SK-N-SH (cell line): ENCODE measurements around the gene GDAP2.

Experiments
- EP300 ChIP-seq, 2 experiments: IDR thresholded peaks; 2 replicates each; pipeline versions ENCODE4 v1.4.0 to v1.6.1; 2012; ENCODE audit warnings: borderline replicate concordance in 1 of 2, low read depth in 1 of 2, low read length in 1 of 2
- FOSL2 ChIP-seq: IDR thresholded peaks from 2 replicates; pipeline ENCODE4 v1.4.0; 2012; ENCODE audit warnings: low read depth, mild to moderate bottlenecking, moderate library complexity, borderline replicate concordance
- POLR2AphosphoS5 ChIP-seq: IDR thresholded peaks from 2 replicates; pipeline ENCODE4 v1.6.1; 2012; ENCODE audit warnings: low read depth, low read length
- RAD21 ChIP-seq: IDR thresholded peaks from 2 replicates; pipeline ENCODE4 v1.6.1; 2012; ENCODE audit warnings: mild to moderate bottlenecking, low read length
- RFX5 ChIP-seq: IDR thresholded peaks from 2 replicates; pipeline ENCODE4 v1.6.1; 2012; ENCODE audit warnings: mild to moderate bottlenecking, improper control_type of control experiment, low read length
- TAF1 ChIP-seq: IDR thresholded peaks from 2 replicates; pipeline ENCODE4 v1.6.1; 2012; ENCODE audit warnings: low read depth, mild to moderate bottlenecking, low read length, moderate library complexity, borderline replicate concordance
- YY1 ChIP-seq: IDR thresholded peaks from 2 replicates; pipeline ENCODE4 v1.4.0; 2012; ENCODE audit warnings: low read depth, mild to moderate bottlenecking
- TF ChIP-seq, protein P1 (sequence below): IDR thresholded peaks from 2 replicates; pipeline ENCODE4; 2012
- TF ChIP-seq, protein P2 (sequence below): fragments of 200-600 bp; sonication (generic); IDR thresholded peaks from 2 replicates; pipeline ENCODE4 v1.6.1; 2017; ENCODE audit warnings: antibody characterized with exemption, mild to moderate bottlenecking, moderate library complexity
- TF ChIP-seq, protein P3 (sequence below): IDR thresholded peaks from 2 replicates; pipeline ENCODE4 v1.4.0; 2012; ENCODE audit warnings: low read depth

DNA sequence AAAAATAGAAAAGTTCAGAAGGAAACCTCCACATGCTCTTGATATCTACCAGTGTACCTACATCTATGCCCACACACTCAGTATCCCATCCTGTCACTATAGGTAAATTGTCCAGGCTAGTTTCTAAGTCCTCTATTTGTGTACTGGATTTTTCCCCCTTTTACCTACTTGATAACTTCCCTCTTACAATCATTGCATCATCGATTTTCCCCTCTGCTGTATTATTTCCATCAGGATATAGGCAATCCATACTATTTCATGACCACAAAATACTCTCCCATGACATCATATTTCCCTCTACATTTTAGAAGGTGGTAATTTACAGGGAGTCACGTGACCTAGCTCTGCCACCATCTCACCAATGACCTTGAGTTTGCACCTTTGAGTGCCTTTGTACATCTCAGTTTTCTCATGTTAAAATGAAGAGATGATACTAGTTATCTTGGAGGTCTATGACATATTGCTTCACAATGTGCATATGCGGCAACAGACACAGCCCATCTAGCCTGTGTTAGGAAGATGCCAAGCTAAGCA, 88.2 kb downstream of the GDAP2 start:
- TF ChIP-seq, protein P1, sequence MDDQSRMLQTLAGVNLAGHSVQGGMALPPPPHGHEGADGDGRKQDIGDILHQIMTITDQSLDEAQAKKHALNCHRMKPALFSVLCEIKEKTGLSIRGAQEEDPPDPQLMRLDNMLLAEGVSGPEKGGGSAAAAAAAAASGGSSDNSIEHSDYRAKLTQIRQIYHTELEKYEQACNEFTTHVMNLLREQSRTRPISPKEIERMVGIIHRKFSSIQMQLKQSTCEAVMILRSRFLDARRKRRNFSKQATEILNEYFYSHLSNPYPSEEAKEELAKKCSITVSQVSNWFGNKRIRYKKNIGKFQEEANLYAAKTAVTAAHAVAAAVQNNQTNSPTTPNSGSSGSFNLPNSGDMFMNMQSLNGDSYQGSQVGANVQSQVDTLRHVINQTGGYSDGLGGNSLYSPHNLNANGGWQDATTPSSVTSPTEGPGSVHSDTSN = no peak
- TF ChIP-seq, protein P2, sequence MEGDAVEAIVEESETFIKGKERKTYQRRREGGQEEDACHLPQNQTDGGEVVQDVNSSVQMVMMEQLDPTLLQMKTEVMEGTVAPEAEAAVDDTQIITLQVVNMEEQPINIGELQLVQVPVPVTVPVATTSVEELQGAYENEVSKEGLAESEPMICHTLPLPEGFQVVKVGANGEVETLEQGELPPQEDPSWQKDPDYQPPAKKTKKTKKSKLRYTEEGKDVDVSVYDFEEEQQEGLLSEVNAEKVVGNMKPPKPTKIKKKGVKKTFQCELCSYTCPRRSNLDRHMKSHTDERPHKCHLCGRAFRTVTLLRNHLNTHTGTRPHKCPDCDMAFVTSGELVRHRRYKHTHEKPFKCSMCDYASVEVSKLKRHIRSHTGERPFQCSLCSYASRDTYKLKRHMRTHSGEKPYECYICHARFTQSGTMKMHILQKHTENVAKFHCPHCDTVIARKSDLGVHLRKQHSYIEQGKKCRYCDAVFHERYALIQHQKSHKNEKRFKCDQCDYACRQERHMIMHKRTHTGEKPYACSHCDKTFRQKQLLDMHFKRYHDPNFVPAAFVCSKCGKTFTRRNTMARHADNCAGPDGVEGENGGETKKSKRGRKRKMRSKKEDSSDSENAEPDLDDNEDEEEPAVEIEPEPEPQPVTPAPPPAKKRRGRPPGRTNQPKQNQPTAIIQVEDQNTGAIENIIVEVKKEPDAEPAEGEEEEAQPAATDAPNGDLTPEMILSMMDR = no peak
- no peak for TF ChIP-seq RAD21
- no peak for TF ChIP-seq YY1
- no peak for TF ChIP-seq TAF1
- no peak for TF ChIP-seq POLR2AphosphoS5
- no peak for TF ChIP-seq FOSL2
- no peak for TF ChIP-seq RFX5
- TF ChIP-seq, protein P3, sequence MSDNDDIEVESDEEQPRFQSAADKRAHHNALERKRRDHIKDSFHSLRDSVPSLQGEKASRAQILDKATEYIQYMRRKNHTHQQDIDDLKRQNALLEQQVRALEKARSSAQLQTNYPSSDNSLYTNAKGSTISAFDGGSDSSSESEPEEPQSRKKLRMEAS = no peak
- no peak for TF ChIP-seq EP300 (IDR thresholded peaks at IDR 0.05; ENCODE audit: borderline replicate concordance in 1 of 2, low read depth in 1 of 2, low read length in 1 of 2)
